K562 (cell line): ENCODE results near the gene CD82. TPM values are rescaled to one million over a fixed set of nuclear protein-coding genes. Genes with fewer than 3 reads are reported as not detected.

Source experiments
- ARID2 ChIP-seq: fragments of 450-650 bp; IDR thresholded peaks from 2 replicates; pipeline ENCODE4 v1.6.1; 2017; ENCODE audit warnings: antibody characterized with exemption, mild to moderate bottlenecking
- DIDO1 ChIP-seq: fragments of 450-650 bp; IDR thresholded peaks from 2 replicates; pipeline ENCODE4 v1.6.1; 2016; ENCODE audit warnings: low read depth, missing biosample characterization, missing genetic modification characterization
- KLF13 ChIP-seq: fragments of 450-650 bp; IDR thresholded peaks from 2 replicates; pipeline ENCODE4 v1.6.1; 2016; ENCODE audit warnings: missing genetic modification characterization, low read depth, mild to moderate bottlenecking, missing compliant biosample characterization, moderate library complexity, borderline replicate concordance
- RAD21 ChIP-seq, 2 experiments: fragments of 250-450 bp in 1 of 2; fragments of 450-650 bp in 1 of 2; sonication (Bioruptor Pico) in 1 of 2; formaldehyde crosslinking in 1 of 2; IDR thresholded peaks in 1 of 2; conservative IDR thresholded peaks in 1 of 2; 2 replicates each; pipeline versions ENCODE4 v1.4.0 to v1.8.0; 2020 to 2022; ENCODE audit warnings: mild to moderate bottlenecking in 2 of 2, moderate library complexity in 1 of 2
- SRF ChIP-seq, 2 experiments: fragments of 250-450, 450-650 bp in 1 of 2; sonication (Bioruptor Pico) in 1 of 2; sonication (generic) in 1 of 2; formaldehyde crosslinking; IDR thresholded peaks; 2 replicates each; pipeline versions ENCODE4 v1.5.0 to v1.5.1; 2020 to 2022; ENCODE audit warnings: mild to moderate bottlenecking in 1 of 2, missing genetic modification reagents in 1 of 2
- SRSF3 ChIP-seq: fragments of 200-400 bp; formaldehyde crosslinking; IDR thresholded peaks from 2 replicates; pipeline ENCODE4 v1.6.1; 2016; ENCODE audit warnings: mild to moderate bottlenecking, low read length, moderate library complexity; ENCODE audit not compliant: insufficient read depth
- ZNF175 ChIP-seq: fragments of 200-800 bp; sonication (Bioruptor generic); IDR thresholded peaks from 2 replicates; pipeline ENCODE4 v1.6.1; 2016; ENCODE audit warnings: low read depth, mild to moderate bottlenecking, missing genetic modification characterization, missing compliant biosample characterization
- polyA plus RNA-seq, 8 experiments: library from polyadenylated mRNA; depleted of rRNA in 4 of 8; stranded (reverse) in 5 of 8; unstranded in 3 of 8; fragments of >200 nt; fragmentation: Nextera tagmentation in 2 of 8; fragmentation: Illumina TruSeq in 1 of 8; extraction: Ambion mirVana in 2 of 8; extraction: Trizol in 1 of 8; gene quantifications; 2 replicates each; pipeline versions ENCODE4 v1.2.1 to v1.2.3, GENCODE V29; 2011 to 2014; ENCODE audit warnings: inconsistent platforms in 1 of 8, missing spikeins in 1 of 8
- total RNA-seq, 7 experiments: library from RNA; depleted of rRNA in 6 of 7; stranded (reverse); fragments of >200 nt in 6 of 7; fragmentation: Illumina TruSeq in 2 of 7; extraction: Trizol in 2 of 7; gene quantifications; 2 replicates each; pipeline versions ENCODE4 v1.2.1 to v1.2.3, GENCODE V29; 2011 to 2021; ENCODE audit warnings: low replicate concordance in 1 of 7
- TF ChIP-seq, protein P1 (sequence below), 2 experiments: fragments of 450-650 bp; formaldehyde crosslinking in 1 of 2; IDR thresholded peaks; 2 replicates each; pipeline versions ENCODE4 v1.4.0 to v1.6.1; 2014 to 2020; ENCODE audit warnings: mild to moderate bottlenecking in 2 of 2, borderline replicate concordance in 1 of 2, low read depth in 1 of 2
- TF ChIP-seq, protein P2 (sequence below), 3 experiments: IDR thresholded peaks in 2 of 3; conservative IDR thresholded peaks in 1 of 3; 2 replicates each; pipeline ENCODE4 v1.5.1; 2011 to 2012; ENCODE audit warnings: low read length in 3 of 3, mild to moderate bottlenecking in 3 of 3, control low read depth in 2 of 3, improper control_type of control experiment in 1 of 3, inconsistent platforms in 1 of 3, low read depth in 1 of 3, mixed read lengths in 1 of 3, moderate library complexity in 1 of 3; ENCODE audit not compliant: insufficient read depth in 2 of 3
- TF ChIP-seq, protein P3 (sequence below): IDR thresholded peaks from 2 replicates; pipeline ENCODE4 v1.6.1; 2011; ENCODE audit not compliant: insufficient read length; ENCODE audit errors: extremely low read depth

CD82 gene
- total and polyA plus RNA-seq, 9 of the 15 experiments (the other 6 are each of a cell fraction or from before 2014, with no cell fraction given) = 0.27 to 9.4 (median 3.0) TPM

DNA sequence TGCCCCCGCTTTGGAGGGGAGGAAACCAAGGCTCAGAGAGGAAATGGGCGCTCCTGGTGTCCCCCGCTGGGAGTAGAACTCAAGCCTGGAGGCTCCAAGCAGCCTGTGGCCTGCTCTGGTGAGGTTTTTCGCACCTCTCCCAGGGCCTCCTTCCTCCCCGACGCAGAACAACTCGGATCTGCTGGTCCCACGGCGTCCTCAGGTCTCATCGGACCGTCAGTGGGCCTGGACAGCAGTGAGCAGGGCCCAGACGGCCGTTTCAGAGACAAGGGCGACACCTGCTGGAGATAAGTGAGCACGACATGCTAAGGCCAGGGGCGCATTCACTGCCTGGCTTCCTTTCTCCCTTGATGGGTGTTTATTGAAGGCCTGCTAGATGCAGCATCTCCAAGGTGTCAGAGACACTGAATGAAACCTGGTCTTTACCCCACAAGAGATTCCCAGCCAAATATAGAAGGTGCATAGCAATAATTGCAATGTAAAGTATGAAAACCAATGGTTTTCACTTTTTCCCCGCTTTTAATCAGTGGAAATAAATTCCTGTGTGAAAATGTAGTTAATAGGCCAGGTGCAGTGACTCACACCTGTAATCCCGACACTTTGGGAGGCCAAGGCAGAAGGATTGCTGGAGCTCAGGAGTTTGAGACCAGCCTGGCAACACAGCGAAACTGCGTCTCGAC is 26.9 kb upstream of the CD82 start (continued):
- TF ChIP-seq SRSF3 (no peak), SRF (CRISPR knock-in tag; IDR thresholded peaks at IDR 0.05) (no peak), ARID2 (peak; percentile 98), KLF13 (tag) (no peak), DIDO1 (tag) (no peak), RAD21 (CRISPR knock-in tag; conservative IDR thresholded peaks at IDR 0.05 in 1 of 2, IDR thresholded peaks at IDR 0.05 in 1 of 2) (peak; percentile 99), ZNF175 (CRISPR knock-in tag) (no peak)
- TF ChIP-seq, protein P1, sequence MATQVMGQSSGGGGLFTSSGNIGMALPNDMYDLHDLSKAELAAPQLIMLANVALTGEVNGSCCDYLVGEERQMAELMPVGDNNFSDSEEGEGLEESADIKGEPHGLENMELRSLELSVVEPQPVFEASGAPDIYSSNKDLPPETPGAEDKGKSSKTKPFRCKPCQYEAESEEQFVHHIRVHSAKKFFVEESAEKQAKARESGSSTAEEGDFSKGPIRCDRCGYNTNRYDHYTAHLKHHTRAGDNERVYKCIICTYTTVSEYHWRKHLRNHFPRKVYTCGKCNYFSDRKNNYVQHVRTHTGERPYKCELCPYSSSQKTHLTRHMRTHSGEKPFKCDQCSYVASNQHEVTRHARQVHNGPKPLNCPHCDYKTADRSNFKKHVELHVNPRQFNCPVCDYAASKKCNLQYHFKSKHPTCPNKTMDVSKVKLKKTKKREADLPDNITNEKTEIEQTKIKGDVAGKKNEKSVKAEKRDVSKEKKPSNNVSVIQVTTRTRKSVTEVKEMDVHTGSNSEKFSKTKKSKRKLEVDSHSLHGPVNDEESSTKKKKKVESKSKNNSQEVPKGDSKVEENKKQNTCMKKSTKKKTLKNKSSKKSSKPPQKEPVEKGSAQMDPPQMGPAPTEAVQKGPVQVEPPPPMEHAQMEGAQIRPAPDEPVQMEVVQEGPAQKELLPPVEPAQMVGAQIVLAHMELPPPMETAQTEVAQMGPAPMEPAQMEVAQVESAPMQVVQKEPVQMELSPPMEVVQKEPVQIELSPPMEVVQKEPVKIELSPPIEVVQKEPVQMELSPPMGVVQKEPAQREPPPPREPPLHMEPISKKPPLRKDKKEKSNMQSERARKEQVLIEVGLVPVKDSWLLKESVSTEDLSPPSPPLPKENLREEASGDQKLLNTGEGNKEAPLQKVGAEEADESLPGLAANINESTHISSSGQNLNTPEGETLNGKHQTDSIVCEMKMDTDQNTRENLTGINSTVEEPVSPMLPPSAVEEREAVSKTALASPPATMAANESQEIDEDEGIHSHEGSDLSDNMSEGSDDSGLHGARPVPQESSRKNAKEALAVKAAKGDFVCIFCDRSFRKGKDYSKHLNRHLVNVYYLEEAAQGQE (IDR thresholded peaks at IDR 0.05; ENCODE audit: borderline replicate concordance) = peak; percentile 96
- TF ChIP-seq, protein P1 (CRISPR knock-in tag; IDR thresholded peaks at IDR 0.05; ENCODE audit: low read depth) = no peak
- TF ChIP-seq, protein P2, sequence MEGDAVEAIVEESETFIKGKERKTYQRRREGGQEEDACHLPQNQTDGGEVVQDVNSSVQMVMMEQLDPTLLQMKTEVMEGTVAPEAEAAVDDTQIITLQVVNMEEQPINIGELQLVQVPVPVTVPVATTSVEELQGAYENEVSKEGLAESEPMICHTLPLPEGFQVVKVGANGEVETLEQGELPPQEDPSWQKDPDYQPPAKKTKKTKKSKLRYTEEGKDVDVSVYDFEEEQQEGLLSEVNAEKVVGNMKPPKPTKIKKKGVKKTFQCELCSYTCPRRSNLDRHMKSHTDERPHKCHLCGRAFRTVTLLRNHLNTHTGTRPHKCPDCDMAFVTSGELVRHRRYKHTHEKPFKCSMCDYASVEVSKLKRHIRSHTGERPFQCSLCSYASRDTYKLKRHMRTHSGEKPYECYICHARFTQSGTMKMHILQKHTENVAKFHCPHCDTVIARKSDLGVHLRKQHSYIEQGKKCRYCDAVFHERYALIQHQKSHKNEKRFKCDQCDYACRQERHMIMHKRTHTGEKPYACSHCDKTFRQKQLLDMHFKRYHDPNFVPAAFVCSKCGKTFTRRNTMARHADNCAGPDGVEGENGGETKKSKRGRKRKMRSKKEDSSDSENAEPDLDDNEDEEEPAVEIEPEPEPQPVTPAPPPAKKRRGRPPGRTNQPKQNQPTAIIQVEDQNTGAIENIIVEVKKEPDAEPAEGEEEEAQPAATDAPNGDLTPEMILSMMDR (IDR thresholded peaks at IDR 0.05 in 2 of 3, conservative IDR thresholded peaks at IDR 0.05 in 1 of 3; ENCODE audit: insufficient read depth in 2 of 3, low read depth in 1 of 3, low read length in 3 of 3) = peak; percentile 92 to 95 (median 95)
- TF ChIP-seq, protein P3, sequence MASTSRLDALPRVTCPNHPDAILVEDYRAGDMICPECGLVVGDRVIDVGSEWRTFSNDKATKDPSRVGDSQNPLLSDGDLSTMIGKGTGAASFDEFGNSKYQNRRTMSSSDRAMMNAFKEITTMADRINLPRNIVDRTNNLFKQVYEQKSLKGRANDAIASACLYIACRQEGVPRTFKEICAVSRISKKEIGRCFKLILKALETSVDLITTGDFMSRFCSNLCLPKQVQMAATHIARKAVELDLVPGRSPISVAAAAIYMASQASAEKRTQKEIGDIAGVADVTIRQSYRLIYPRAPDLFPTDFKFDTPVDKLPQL = no peak
- TF ChIP-seq, all 486 proteins: peak for 52
